Right renal cortex interstitium (tissue), 3 donors: ENCODE data around the gene ACO2. TPM values are rescaled to one million over a fixed set of nuclear protein-coding genes. Genes with fewer than 3 reads are reported as not detected.
"Not testable (repeated sequence)": the region's sequence is repeated elsewhere in the genome, so short reads cannot be mapped to it uniquely, and the experiment has no call there.

Source experiments
- DNase-seq, 3 donors: peaks; one replicate each; pipeline ENCODE4 v3.0.0-alpha.2; 2013; ENCODE audit warnings: low read depth in 3 of 3, low spot score in 2 of 3
- polyA plus RNA-seq, 3 donors: library from polyadenylated mRNA; unstranded; fragments of 120-200 nt; gene quantifications; one replicate each; pipeline ENCODE4 v1.2.1, GENCODE V29; 2013; ENCODE audit not compliant: insufficient read length in 3 of 3

Gene ACO2
- polyA plus RNA-seq, 3 donors, result 116 to 135 (median 127) TPM

- DNase-seq, result no peak
These were observed 92.9 kb downstream of the ACO2 start for GRCh38 chr22:41561788-41562187.

GRCh38 chr22:41562461-41562860 lies 93.5 kb downstream of the ACO2 start:
- no peak for DNase-seq

GRCh38 chr22:41563051-41563711 lies 94.3 kb downstream of the ACO2 start:
- DNase-seq, result no peak

GRCh38 chr22:41564563-41564962 lies 95.6 kb downstream of the ACO2 start:
- DNase-seq, result no peak

- no peak for DNase-seq
These were observed 96.6 kb downstream of the ACO2 start for GRCh38 chr22:41565403-41566054.

GRCh38 chr22:41567512-41567768 lies 98.5 kb downstream of the ACO2 start:
- DNase-seq, result no peak

GRCh38 chr22:41568811-41569210 lies 99.9 kb downstream of the ACO2 start:
- DNase-seq, result no peak

- DNase-seq, result no peak
These were observed 101.3 kb downstream of the ACO2 start for GRCh38 chr22:41570221-41570620.

- no peak for DNase-seq
These were observed 102.9 kb downstream of the ACO2 start for GRCh38 chr22:41571786-41572185.

GRCh38 chr22:41572305-41572704 lies 103.4 kb downstream of the ACO2 start:
- not testable (repeated sequence) for DNase-seq

- no peak for DNase-seq
These were observed 104.8 kb downstream of the ACO2 start for GRCh38 chr22:41573677-41574076.

GRCh38 chr22:41574847-41575381 lies 106.0 kb downstream of the ACO2 start:
- no peak for DNase-seq

- DNase-seq, result no peak
These were observed 106.6 kb downstream of the ACO2 start for GRCh38 chr22:41575533-41575932.

- no peak for DNase-seq
These were observed 108.0 kb downstream of the ACO2 start for GRCh38 chr22:41576877-41577276.

GRCh38 chr22:41578114-41578513 lies 109.2 kb downstream of the ACO2 start:
- no peak for DNase-seq

Other genes with a start within 250 kb of the ACO2 start
- 1 to 10 TPM; 2.7 to 3.1 (median 2.9) TPM for gene CHADL, start 228.2 kb upstream of the ACO2 start, polyA plus RNA-seq
- gene RANGAP1, start 182.9 kb upstream of the ACO2 start, polyA plus RNA-seq, result 10 to 100 TPM; 45.4 to 51.1 (median 47.1) TPM
- gene ZC3H7B, start 167.6 kb upstream of the ACO2 start, polyA plus RNA-seq, result 10 to 100 TPM; 68.3 to 85.9 (median 76.5) TPM
- gene TEF, start 87.2 kb upstream of the ACO2 start, polyA plus RNA-seq, result 10 to 100 TPM; 16.0 to 18.9 (median 17.2) TPM
- gene TOB2, start 22.3 kb upstream of the ACO2 start, polyA plus RNA-seq, result 10 to 100 TPM; 46.2 to 54.6 (median 48.3) TPM
- gene PHF5A, start 425 bp upstream of the ACO2 start, polyA plus RNA-seq, result 10 to 100 TPM; 56.5 to 68.7 (median 59.1) TPM
- 10 to 100 TPM; 28.7 to 31.2 (median 30.9) TPM for gene POLR3H, start 75.4 kb downstream of the ACO2 start, polyA plus RNA-seq
- gene CSDC2, start 91.9 kb downstream of the ACO2 start, polyA plus RNA-seq, result 1 to 10 TPM; 4.1 to 6.0 (median 5.4) TPM
- 10 to 100 TPM; 47.6 to 53.1 (median 51.2) TPM for gene PMM1, start 120.7 kb downstream of the ACO2 start, polyA plus RNA-seq
- 10 to 100 TPM; 23.6 to 25.6 (median 24.2) TPM for gene DESI1, start 151.9 kb downstream of the ACO2 start, polyA plus RNA-seq
- gene XRCC6, start 152.2 kb downstream of the ACO2 start, polyA plus RNA-seq, result 100 to 1,000 TPM; 372 to 405 (median 383) TPM
- 100 to 1,000 TPM; 135 to 151 (median 145) TPM for gene SNU13, start 219.8 kb downstream of the ACO2 start, polyA plus RNA-seq
- gene MEI1, start 230.4 kb downstream of the ACO2 start, polyA plus RNA-seq, result 1 to 10 TPM; 1.9 to 2.7 (median 2.4) TPM